GM19467 (cell line): ENCODE data around the gene ANGPTL2.

ENCODE experiments used
- ATAC-seq: cut with Tn5 transposase; IDR thresholded peaks from one replicate; pipeline ENCODE4 v1.9.1; 2021; ENCODE audit warnings: mild to moderate bottlenecking, moderate library complexity; ENCODE audit not compliant: unreplicated experiment

ANGPTL2 gene

DNA sequence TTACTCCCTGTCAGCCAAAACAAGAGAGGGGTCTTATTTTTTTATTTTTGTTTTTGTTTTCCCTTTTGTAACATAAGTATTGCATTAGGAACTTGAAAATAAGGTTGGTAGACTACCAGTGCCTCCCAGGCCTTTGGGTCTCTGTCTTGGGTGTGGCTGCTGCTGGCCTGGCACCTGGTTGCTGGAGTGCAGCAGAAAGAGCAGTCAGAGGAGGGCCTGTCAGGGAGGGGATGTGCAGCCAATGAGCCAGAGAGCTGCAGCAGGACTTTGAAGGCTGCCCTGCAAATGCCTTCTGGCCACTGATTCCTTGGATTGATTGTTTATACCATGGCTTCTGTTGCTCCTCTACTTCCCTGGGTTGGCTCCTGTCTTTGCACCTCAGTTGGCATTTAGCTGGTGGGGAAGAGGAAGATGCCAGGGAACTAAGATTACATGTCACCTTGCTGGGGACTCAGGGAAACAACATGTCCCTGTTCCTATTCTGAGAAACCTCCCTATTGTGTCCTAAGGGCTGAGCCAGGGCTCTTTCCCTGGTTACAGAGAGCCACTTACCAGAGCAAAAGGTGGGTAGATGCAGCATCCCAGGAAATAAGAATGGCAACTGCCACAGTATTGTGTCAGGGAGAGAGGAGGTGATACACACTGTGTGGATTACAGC is 66.6 kb downstream of the ANGPTL2 start:
- ATAC-seq = no peak

DNA sequence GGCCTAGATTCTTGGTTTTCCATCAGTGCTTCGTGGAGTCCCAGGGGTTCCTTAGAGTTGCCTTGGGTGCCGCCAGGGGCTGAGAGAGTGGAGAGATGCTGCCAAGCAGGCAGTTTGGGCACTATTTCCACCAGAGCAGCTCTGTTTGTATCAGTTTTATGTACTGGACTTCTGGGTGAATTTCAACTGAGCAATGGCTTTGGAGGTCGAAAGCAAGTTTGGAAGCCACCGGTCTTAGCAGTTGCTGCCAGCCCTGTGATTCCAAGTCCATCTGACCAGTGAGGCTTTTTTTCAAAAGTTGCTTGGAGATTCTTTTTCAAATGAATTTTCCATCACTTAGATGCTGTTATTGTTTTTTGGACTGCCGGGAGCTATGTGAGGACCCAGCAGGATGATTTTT is 68.5 kb downstream of the ANGPTL2 start:
- no peak for ATAC-seq

DNA sequence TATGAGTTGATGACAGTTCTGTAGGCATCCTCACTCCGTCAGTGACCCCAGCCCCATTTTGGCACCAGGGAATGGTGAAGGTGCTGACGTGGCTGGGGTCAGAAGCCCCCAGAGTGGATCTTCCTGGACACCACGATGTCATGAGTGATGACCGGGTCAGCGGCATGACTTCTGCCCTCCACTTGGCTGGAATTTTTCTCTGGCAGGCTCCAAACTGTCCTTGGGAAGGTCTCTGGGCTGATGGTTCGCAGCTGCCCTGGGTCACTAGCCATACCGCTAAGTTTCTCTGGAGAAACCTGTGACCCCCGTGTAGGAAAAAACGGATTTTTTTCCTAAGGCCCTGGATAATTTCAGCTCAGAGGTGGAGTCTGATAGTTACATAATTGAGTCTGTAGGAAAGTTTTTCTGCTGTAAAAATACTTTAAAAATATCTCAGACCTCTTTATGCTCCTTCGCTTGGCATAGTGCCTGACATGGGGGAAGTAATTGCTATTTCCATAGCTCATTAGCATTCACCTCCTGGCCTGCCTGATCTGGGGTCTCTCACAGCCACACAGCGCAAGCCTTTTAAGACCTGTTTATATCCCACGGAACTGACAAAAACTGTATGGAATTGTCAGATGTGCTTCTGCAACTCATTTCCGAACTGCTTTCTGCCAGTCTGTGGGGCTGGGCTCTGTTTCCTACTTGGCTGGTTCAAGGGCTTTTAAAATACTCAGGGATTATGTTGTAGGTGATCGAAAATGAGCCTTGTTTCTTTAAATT is 69.2 kb downstream of the ANGPTL2 start:
- ATAC-seq = no peak

DNA sequence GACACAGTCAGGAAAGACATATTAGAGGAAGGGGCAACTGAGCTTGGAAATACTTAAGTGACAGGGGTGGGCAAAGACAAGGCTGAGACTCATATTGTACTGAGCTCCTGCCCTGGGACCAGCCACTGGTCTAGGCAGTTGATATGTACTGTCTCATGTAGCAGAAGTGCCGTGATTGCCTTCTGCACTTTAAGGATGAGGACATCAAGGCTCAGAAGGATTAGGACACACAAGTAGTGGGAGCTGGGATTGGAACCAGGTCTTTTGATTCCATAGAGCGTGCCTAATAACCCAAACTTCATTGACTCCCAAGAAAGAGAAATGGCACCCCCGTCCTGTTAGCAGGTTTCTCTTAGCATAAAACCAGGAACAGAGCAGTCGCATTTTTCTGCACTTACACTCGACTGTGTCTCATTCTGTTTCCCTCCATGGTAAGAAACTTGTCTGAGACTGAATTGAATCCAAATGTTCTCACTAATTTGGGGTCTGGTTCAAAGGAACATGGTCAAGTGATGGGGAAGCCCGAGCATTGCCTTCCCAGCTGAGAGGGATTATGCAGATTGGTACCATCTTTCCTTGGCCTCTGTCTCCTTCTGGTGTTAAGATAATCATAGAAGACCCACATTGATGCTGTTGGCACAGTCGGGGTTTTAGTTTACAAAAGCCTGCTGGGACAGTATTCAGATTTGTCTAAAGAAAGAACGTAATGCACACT is 70.4 kb downstream of the ANGPTL2 start:
- ATAC-seq = no peak

DNA sequence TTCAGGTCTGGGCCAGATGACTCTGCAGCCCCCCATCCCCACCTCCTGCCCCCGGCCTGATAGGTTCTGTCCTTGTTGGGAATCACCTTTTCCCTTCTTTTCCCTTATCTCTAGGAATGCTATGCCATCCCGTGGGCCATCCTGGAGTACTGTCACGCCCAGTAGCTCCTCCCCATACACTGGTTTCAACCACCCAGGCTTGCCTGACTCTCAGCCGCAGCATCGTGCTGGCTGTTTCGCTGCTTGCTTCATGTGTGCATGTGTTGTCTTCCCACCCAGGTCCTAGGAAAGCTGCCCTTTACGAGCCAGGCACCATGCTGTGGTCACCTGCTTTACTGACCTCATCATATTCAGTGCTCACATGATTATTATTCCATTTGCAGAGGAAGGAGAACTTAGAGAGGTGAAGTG is 71.8 kb downstream of the ANGPTL2 start:
- no peak for ATAC-seq

DNA sequence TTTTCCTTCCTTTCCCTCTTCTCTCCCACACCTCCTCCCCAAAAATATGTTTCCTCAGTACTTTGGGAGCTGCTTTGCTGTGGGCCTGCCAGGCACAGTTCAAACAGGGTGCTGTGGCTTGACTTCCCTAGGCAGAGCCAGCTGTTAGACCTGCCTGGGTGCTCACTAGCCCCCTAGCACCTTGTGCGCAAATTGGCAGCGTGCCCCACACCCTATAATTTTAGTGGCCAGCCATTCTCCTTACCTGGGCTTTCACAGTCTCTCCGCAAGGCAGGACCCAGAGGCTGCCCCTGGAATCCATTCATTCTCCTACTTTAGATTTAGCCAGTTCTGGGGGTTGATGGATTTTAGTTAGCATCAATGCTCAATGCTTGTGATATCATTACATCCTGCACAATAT is 72.3 kb downstream of the ANGPTL2 start:
- no peak for ATAC-seq

DNA sequence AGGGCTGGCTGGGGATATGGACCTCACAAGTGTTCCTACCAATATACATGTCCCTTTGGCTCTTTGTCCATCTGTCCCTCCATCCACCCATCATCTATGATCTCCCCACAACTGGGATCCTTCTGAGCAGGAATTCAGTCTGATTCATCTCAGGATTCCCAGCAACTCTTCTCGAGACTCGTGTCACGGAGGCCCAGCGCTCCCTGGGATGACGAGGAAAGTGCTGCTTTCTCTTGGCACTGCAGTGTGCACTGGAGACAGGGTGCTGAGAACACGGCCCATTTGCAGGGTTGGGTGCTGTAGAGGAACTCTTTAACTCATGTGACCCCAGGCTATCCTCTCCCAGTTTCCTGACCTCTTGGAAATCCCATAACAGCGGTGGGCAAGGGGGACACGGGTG is 72.9 kb downstream of the ANGPTL2 start:
- no peak for ATAC-seq

DNA sequence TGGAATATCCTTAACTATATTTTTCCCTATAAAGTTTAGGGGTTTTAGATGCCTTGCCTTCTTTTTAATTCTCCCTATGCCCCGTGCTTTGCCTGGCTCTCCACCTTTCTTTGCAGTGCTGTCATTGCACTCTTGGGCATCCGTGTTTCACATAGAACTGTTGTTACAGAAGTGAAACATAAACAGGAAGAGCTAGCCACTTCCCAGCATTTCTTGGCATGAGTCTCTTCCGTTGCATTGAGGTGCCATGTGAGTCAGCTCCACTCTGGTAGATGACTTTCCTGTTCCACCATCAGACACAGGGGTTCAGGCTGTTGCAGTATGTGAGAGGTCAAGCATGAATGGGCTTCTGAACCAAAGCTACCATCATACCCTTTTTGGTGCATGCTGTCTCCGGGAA is 73.4 kb downstream of the ANGPTL2 start:
- ATAC-seq = no peak

DNA sequence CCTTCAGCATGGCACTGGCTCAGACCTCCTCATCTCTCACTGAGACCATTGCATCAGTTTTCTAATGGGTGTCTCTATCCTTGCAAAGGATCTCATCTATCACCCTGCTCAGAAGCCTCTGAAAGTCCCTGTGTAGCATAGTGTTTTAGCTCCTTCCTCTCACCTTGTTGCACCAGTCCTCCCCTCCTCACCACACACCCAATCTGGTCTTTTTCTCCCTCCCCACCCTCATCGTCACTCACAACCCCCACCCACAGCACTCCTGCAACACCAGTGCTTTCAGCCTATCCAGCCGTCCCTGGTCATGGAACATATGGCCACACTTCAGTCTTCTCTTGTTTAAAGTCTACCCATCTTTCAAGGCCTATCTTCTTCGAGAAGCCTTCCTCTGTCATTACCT is 74.5 kb downstream of the ANGPTL2 start:
- ATAC-seq = no peak

DNA sequence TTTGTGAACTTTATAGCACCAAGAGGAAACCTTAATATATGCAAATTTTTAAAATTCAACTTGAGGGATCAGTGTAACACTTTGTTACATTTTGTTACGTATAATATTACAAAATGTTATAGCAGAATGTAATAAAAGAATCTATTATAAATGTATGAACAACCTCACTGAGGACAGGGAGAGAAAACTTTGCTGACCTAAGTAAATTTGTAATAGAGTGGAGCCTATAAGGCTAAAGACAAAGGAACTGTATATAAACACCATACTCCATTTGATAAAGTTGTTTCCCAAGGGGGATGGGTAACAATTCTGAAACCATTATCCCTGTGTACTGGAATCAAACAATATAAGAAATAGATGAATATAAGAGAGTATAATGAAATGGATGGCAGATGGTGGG is 77.3 kb downstream of the ANGPTL2 start:
- ATAC-seq = no peak

DNA sequence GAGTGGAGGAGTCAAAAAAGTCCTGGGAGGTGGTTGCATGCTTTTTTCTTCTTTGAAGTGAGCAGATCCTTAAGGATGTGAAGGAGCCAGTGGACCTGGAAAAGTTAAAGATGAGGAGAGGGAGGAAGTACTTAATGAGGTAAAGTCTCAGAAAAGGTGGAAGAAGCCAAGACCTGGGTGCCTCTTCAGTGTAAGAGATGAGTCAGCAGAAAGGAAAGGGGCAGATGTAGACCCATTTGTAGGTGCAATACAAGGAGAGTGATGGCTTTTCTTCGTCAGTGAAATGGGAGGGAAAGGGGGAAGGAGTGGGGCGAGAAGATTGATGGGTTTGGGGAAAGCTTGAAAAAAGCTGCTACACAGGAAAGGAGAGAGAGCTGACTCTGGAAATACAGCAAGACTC is 82.9 kb downstream of the ANGPTL2 start:
- no peak for ATAC-seq

DNA sequence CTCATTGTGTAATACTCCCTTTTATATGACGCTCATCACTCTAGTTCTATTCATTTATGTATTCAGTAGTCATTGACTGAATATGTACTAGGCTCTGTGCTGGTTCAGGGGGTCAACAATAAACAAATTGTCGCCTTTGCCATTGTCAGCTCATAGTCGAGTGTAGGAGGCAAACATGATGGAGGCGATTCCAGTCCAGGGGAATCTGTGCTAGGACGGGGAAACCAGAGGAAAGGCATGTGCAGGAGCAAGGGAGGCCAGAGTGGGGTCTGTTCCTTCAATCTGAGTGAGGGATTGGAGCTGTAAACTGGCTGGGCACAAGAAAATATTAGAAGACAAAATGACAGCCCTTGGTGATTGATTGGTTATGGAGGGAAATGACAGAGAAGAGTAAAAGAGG is 83.9 kb downstream of the ANGPTL2 start:
- ATAC-seq = no peak
